Fibroblast of skin of abdomen (primary cell): ENCODE results near the gene NEUROD2.
A peak's percentile ranks its signal among the peaks of the same experiment; 100 is the strongest.

Experiments
- DNase-seq: peaks from one replicate; pipeline ENCODE4 v3.0.0-alpha.2; 2013

NEUROD2 gene

GRCh38 chr17:39634384-39634871, 26.7 kb upstream of the NEUROD2 start:
- peak; percentile 32 for DNase-seq

- no peak for DNase-seq
Measured at GRCh38 chr17:39633570-39634183, 26.0 kb upstream of the NEUROD2 start.

- no peak for DNase-seq
Measured at GRCh38 chr17:39632153-39632941, 24.6 kb upstream of the NEUROD2 start.

GRCh38 chr17:39631403-39631802, 23.7 kb upstream of the NEUROD2 start:
- no peak for DNase-seq

GRCh38 chr17:39629898-39630297, 22.2 kb upstream of the NEUROD2 start:
- no peak for DNase-seq

GRCh38 chr17:39629494-39629880, 21.8 kb upstream of the NEUROD2 start:
- DNase-seq, result no peak

- no peak for DNase-seq
Measured at GRCh38 chr17:39628655-39629493, 21.2 kb upstream of the NEUROD2 start.

GRCh38 chr17:39627712-39628516, 20.2 kb upstream of the NEUROD2 start:
- no peak for DNase-seq

- no peak for DNase-seq
Measured at GRCh38 chr17:39627047-39627711, 19.5 kb upstream of the NEUROD2 start.

- DNase-seq, result no peak
Measured at GRCh38 chr17:39626171-39627046, 18.7 kb upstream of the NEUROD2 start, which contains the start of gene PPP1R1B. Gene PPP1R1B (plus strand): TSS chr17:39626952. CDS start chr17:39627393, 441 bp downstream.

- no peak for DNase-seq
Measured at GRCh38 chr17:39625198-39625785, 17.6 kb upstream of the NEUROD2 start.

GRCh38 chr17:39624313-39624712, 16.6 kb upstream of the NEUROD2 start:
- no peak for DNase-seq

- peak; percentile 43 for DNase-seq
Measured at GRCh38 chr17:39623356-39623950, 15.7 kb upstream of the NEUROD2 start.

- DNase-seq, result no peak
Measured at GRCh38 chr17:39622380-39623006, 14.8 kb upstream of the NEUROD2 start.

GRCh38 chr17:39621523-39622379, 14.0 kb upstream of the NEUROD2 start:
- peak; percentile 69 for DNase-seq

GRCh38 chr17:39619786-39620101, 12.0 kb upstream of the NEUROD2 start:
- DNase-seq, result no peak

- no peak for DNase-seq
Measured at GRCh38 chr17:39618956-39619785, 11.5 kb upstream of the NEUROD2 start.
